Breast epithelium (tissue), 3 donors: ENCODE data around the gene LOXL4.

Experiments
- POLR2A ChIP-seq: fragments of 450-650 bp; IDR thresholded peaks from one replicate; pipeline ENCODE4 v1.6.1; 2016; ENCODE audit warnings: antibody characterized with exemption, mild to moderate bottlenecking, moderate library complexity
- TF ChIP-seq, protein P1 (sequence below), 3 donors: fragments of 450-650 bp; IDR thresholded peaks; one replicate each; pipeline ENCODE4 v1.5.1; 2016 to 2017; ENCODE audit warnings: antibody characterized with exemption in 3 of 3, mild to moderate bottlenecking in 3 of 3, moderate library complexity in 3 of 3

DNA sequence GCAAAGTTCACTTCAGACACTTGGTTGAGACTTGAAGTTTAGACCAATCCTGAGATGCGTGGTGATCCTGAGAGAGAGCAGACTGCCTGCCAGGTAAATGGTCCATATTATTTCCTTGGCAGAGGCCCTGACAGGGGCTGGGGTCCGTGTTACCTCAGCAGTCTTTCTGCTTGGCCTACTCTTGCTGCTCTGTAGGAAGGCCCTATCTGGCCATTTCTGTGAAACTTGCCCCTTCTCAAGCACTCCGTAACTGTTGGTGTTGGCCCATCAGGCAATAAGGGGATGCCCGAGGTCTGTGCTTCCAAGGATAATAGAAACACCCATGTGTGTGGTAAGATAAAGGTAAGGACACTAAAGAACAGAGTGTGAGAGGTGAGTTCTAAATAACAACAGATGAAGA lies 20.0 kb downstream of the LOXL4 start:
- TF ChIP-seq, protein P1, sequence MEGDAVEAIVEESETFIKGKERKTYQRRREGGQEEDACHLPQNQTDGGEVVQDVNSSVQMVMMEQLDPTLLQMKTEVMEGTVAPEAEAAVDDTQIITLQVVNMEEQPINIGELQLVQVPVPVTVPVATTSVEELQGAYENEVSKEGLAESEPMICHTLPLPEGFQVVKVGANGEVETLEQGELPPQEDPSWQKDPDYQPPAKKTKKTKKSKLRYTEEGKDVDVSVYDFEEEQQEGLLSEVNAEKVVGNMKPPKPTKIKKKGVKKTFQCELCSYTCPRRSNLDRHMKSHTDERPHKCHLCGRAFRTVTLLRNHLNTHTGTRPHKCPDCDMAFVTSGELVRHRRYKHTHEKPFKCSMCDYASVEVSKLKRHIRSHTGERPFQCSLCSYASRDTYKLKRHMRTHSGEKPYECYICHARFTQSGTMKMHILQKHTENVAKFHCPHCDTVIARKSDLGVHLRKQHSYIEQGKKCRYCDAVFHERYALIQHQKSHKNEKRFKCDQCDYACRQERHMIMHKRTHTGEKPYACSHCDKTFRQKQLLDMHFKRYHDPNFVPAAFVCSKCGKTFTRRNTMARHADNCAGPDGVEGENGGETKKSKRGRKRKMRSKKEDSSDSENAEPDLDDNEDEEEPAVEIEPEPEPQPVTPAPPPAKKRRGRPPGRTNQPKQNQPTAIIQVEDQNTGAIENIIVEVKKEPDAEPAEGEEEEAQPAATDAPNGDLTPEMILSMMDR (IDR thresholded peaks at IDR 0.05): no peak
- no peak for TF ChIP-seq POLR2A
